Natural killer cell treated with Interleukin-12 subunit alpha and Interleukin-12 subunit beta and Interleukin-15 and Interleukin-18, amount 100 ng/mL, for 72 hours (primary cell): ENCODE measurements around the gene MRPS30. TPM values are rescaled to one million over a fixed set of nuclear protein-coding genes. Genes with fewer than 3 reads are reported as not detected.
"Not testable (repeated sequence)": the region's sequence is repeated elsewhere in the genome, so short reads cannot be mapped to it uniquely, and the experiment has no call there.

Source experiments
- ATAC-seq, 2 donors: fragments of 150-1000 bp; cut with Tn5 transposase in 1 of 2; sonication (Bioruptor Pico), chemical (Tn5 transposase) in 1 of 2; 2 replicates each; pipeline ENCODE4 v1.10.0; 2021
- DNase-seq: peaks from one replicate; pipeline ENCODE4 v3.0.0; 2022; ENCODE audit warnings: low spot score
- H3K27ac Mint-ChIP-seq, 2 donors: 1 replicate in 1 of 2; 2 replicates in 1 of 2; pipeline ENCODE4 v1.8.0; 2022; ENCODE audit warnings: mixed read lengths in 2 of 2, mild to moderate bottlenecking in 1 of 2, moderate library complexity in 1 of 2
- H3K27me3 Mint-ChIP-seq, 2 donors: 1 replicate in 1 of 2; 2 replicates in 1 of 2; pipeline ENCODE4 v1.8.0; 2022; ENCODE audit warnings: mixed read lengths in 2 of 2
- H3K36me3 Mint-ChIP-seq: one replicate; pipeline ENCODE4 v1.8.0; 2022; ENCODE audit warnings: mixed read lengths
- H3K4me1 Mint-ChIP-seq, 2 donors: 1 replicate in 1 of 2; 2 replicates in 1 of 2; pipeline ENCODE4 v1.8.0; 2022; ENCODE audit warnings: low read depth in 2 of 2, mixed read lengths in 2 of 2, mild to moderate bottlenecking in 1 of 2
- H3K4me3 Mint-ChIP-seq: one replicate; pipeline ENCODE4 v1.8.0; 2022; ENCODE audit warnings: mixed read lengths
- H3K9me3 Mint-ChIP-seq: 2 replicates; pipeline ENCODE4 v1.8.0; 2022; ENCODE audit warnings: mixed read lengths
- total RNA-seq, 2 donors: library from RNA; stranded (reverse); gene quantifications; one replicate each; pipeline ENCODE4 v1.2.3, GENCODE V29; 2022

Gene MRPS30
- 10 to 100 TPM; 41.6 to 43.7 TPM for total RNA-seq

- Mint-ChIP-seq H3K36me3 (peaks cover 7% of the 10 kb centered on the region), H3K9me3 (no peaks in the 10 kb centered on the region), H3K27ac (peak within 1 kb of the TSS; percentile 94 to 95), H3K4me3 (peak within 1 kb of the TSS; percentile 98), H3K4me1 (peaks cover 15 to 20% of the 10 kb centered on the region in 2 donors), H3K27me3 (peaks cover 0 to 10% of the 10 kb centered on the region in 2 donors)
- ATAC-seq (peak; percentile 97 to 99), DNase-seq (peak; percentile 94)
Measured at GRCh38 chr5:44808435-44809214, at the start of gene MRPS30. Gene MRPS30 (plus strand): TSS chr5:44808947. CDS start chr5:44808963, 16 bp downstream.

GRCh38 chr5:44769200-44769876, 39.4 kb upstream of the MRPS30 start:
- Mint-ChIP-seq H3K4me3 (no peak overlapping the region), H3K4me1 (no peaks in the 10 kb centered on the region), H3K27me3 (peaks cover 0 to 13% of the 10 kb centered on the region in 2 donors), H3K36me3 (no peaks in the 10 kb centered on the region), H3K27ac (no peak overlapping the region), H3K9me3 (no peaks in the 10 kb centered on the region)
- ATAC-seq, result no peak
- DNase-seq, result no peak

- no peaks in the 10 kb centered on the region for H3K4me1 Mint-ChIP-seq
- ATAC-seq (no peak), DNase-seq (no peak)
- H3K27ac Mint-ChIP-seq, result no peak overlapping the region
- no peaks in the 10 kb centered on the region for H3K9me3 Mint-ChIP-seq
- no peaks in the 10 kb centered on the region for H3K36me3 Mint-ChIP-seq
- H3K4me3 Mint-ChIP-seq, result no peak overlapping the region
- H3K27me3 Mint-ChIP-seq, result peaks cover 0 to 13% of the 10 kb centered on the region in 2 donors
Measured at GRCh38 chr5:44769877-44770209, 38.9 kb upstream of the MRPS30 start.

DNA sequence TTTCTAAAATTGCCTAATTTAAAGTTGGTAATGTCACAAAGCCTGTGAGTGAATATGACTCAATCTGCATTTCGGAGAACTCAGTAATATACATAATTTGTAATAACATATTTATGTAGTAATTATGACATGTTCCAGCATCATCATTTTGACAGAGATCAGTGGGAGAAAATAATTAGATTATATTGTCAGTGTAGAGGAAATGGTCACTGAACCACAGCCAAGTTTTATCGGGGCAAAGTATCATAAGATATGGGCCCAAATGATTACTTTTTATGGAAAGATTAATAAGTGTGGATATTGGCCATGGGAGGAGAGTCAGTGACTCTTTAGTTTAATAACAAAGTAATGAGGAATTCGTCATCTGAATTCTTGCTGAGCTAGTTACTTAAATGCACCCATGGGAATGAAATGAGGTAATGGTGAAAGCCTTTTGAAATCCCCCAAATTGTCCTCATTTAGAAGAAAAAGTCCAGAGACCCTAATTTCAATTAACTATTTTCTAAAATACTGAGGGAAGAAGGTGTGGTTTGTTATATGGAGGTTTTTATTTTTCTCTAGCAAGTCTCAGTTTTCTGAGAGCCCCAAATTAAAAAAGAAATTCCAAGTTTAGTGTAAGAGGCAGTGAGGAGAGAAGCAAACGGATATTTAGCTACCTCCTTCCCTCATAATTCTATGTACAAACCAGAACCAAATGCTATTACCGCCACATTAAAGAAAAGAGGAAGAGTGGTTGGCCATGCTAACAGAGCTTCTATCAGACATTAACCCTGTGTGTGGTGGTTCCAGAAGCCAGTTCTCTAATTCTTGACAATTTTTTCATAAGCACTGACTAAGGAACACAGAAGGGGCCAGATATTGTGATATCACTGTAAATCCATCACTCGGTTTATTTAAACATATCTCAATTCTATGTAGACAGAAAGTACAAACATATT, 37.7 kb upstream of the MRPS30 start:
- no peak for DNase-seq
- Mint-ChIP-seq H3K27me3 (peaks cover 0 to 13% of the 10 kb centered on the region in 2 donors), H3K9me3 (no peaks in the 10 kb centered on the region), H3K4me1 (no peaks in the 10 kb centered on the region), H3K27ac (no peak overlapping the region), H3K4me3 (no peak overlapping the region), H3K36me3 (no peaks in the 10 kb centered on the region)
- no peak for ATAC-seq

GRCh38 chr5:44772397-44772796, 36.4 kb upstream of the MRPS30 start:
- not testable (repeated sequence) for ATAC-seq, H3K4me3 Mint-ChIP-seq

DNA sequence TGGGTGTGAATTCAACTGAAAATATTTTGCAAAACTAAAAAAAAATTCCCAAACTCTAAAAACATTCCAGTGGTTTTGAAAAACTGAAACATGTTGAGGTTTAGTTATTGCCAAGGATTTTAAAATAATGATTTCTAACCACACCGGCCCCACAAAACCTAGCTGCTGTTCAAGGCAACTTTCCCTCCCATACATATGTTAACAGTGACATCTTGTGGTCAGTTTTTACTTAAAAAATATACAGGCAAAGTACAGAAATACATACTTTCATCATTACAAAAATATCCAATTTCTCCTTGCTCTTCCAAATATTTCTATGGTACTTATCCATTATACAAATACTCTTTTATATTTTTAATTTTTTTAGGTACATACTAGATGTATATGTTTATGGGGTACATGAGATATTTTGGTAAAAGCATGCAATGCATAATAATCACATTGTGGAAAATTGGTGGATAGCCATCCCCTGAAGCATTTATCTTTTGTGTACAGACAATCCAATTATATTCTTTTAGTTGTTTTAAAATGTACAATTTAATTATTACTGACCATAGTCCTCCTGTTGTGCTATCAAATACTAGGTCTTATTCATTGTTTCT, 34.4 kb upstream of the MRPS30 start:
- Mint-ChIP-seq H3K27ac (no peak overlapping the region), H3K9me3 (no peaks in the 10 kb centered on the region), H3K27me3 (peaks cover 0 to 12% of the 10 kb centered on the region in 2 donors), H3K4me3 (no peak overlapping the region), H3K4me1 (no peaks in the 10 kb centered on the region), H3K36me3 (no peaks in the 10 kb centered on the region)
- no peak for ATAC-seq
- no peak for DNase-seq

More at GRCh38 chr5:44772397-44772796, 36.4 kb upstream of the MRPS30 start:
- H3K9me3 Mint-ChIP-seq, DNase-seq, H3K36me3 Mint-ChIP-seq, H3K27ac Mint-ChIP-seq, H3K4me1 Mint-ChIP-seq: not testable (repeated sequence)
- H3K27me3 Mint-ChIP-seq, result peaks cover 0 to 13% of the 10 kb centered on the region in 2 donors

GRCh38 chr5:44779167-44779566, 29.6 kb upstream of the MRPS30 start:
- Mint-ChIP-seq H3K27me3 (no peaks in the 10 kb centered on the region), H3K4me3 (no peak overlapping the region), H3K36me3 (no peaks in the 10 kb centered on the region), H3K9me3 (no peaks in the 10 kb centered on the region), H3K4me1 (no peaks in the 10 kb centered on the region), H3K27ac (no peak overlapping the region)
- no peak for ATAC-seq
- DNase-seq, result no peak

- H3K27me3 Mint-ChIP-seq, result peaks cover 0 to 2% of the 10 kb centered on the region in 2 donors
- no peaks in the 10 kb centered on the region for H3K36me3 Mint-ChIP-seq
- H3K4me3 Mint-ChIP-seq, result no peak overlapping the region
- DNase-seq (no peak), ATAC-seq (no peak)
- H3K4me1 Mint-ChIP-seq, result no peaks in the 10 kb centered on the region
- H3K9me3 Mint-ChIP-seq, result peaks cover 2% of the 10 kb centered on the region
- no peak overlapping the region for H3K27ac Mint-ChIP-seq
Measured at GRCh38 chr5:44783634-44784315, 25.0 kb upstream of the MRPS30 start.

GRCh38 chr5:44787731-44788130, 21.0 kb upstream of the MRPS30 start:
- DNase-seq, result no peak
- H3K4me1 Mint-ChIP-seq, result no peaks in the 10 kb centered on the region
- no peak for ATAC-seq
- no peak overlapping the region for H3K27ac Mint-ChIP-seq
- H3K36me3 Mint-ChIP-seq, result peaks cover 6% of the 10 kb centered on the region
- H3K27me3 Mint-ChIP-seq, result peaks cover 0 to 2% of the 10 kb centered on the region in 2 donors
- H3K4me3 Mint-ChIP-seq, result no peak overlapping the region
- H3K9me3 Mint-ChIP-seq, result peaks cover 5% of the 10 kb centered on the region

- Mint-ChIP-seq H3K36me3 (peaks cover 15% of the 10 kb centered on the region), H3K9me3 (peaks cover 12% of the 10 kb centered on the region)
- not testable (repeated sequence) for DNase-seq, ATAC-seq, H3K4me1 Mint-ChIP-seq, H3K27ac Mint-ChIP-seq, H3K4me3 Mint-ChIP-seq, H3K27me3 Mint-ChIP-seq
Measured at GRCh38 chr5:44789372-44789995, 19.3 kb upstream of the MRPS30 start.

DNA sequence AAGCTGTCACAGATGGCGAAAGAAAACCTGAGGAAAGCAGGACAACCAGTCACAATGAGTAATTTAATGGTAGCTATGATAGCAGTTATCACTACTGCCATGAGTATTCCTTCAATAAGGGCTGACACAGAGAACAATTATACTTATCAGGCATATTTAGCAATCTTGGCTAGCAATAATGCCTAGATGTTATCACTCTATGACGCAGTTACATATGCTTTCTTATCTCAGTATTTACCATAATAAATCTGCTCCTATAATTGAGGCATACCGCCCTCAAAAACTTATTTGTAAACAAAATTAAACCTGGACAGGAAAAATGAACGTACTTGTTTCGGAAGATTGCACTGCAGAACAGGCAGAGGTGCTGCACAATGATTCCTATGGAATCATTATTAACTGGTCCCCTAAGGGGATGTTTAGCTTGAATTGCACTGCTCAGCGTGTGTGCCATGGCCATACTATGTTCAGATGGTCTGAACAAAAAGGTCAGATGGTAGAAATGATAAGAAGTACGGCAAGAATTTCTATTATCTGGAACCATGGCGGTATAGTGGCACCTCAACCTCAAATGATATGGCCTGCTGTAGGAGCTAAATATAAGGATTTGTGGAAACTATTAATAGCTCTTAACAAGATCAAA, 16.6 kb upstream of the MRPS30 start:
- not testable (repeated sequence) for H3K27me3 Mint-ChIP-seq, DNase-seq, H3K27ac Mint-ChIP-seq, H3K4me1 Mint-ChIP-seq, ATAC-seq, H3K4me3 Mint-ChIP-seq
- Mint-ChIP-seq H3K36me3 (peaks cover 15% of the 10 kb centered on the region), H3K9me3 (peaks cover 12% of the 10 kb centered on the region)

DNA sequence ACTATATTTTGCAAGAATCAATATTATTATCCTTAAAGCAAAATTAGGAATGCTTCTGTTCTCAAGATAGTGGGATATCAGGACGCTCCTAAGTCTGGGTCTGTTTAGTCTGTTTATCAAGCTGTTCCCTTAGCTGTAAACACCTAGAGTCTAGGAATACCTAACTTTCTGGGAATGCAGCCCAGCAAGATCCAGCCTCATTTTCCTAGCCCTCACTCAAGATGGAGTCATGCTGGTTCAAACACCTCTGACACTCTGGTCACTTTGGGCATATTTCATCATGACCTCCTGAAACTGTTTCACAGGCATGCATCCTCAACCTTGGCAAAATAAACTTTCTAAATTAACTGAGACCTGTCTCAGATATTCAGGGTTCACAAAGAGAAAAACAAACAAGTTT, 14.4 kb upstream of the MRPS30 start:
- Mint-ChIP-seq H3K4me3 (no peak overlapping the region), H3K27me3 (no peaks in the 10 kb centered on the region), H3K27ac (no peak overlapping the region), H3K36me3 (peaks cover 15% of the 10 kb centered on the region), H3K4me1 (peaks cover 5 to 8% of the 10 kb centered on the region in 2 donors), H3K9me3 (peaks cover 10% of the 10 kb centered on the region)
- no peak for DNase-seq
- no peak for ATAC-seq
